GM19240 (cell line): Measurements from ENCODE around the gene USP11.

Source experiments
- DNase-seq: peaks from one replicate; pipeline ENCODE4 v3.0.0; 2011; ENCODE audit warnings: low spot score; ENCODE audit not compliant: insufficient read length

The USP11 gene

DNA sequence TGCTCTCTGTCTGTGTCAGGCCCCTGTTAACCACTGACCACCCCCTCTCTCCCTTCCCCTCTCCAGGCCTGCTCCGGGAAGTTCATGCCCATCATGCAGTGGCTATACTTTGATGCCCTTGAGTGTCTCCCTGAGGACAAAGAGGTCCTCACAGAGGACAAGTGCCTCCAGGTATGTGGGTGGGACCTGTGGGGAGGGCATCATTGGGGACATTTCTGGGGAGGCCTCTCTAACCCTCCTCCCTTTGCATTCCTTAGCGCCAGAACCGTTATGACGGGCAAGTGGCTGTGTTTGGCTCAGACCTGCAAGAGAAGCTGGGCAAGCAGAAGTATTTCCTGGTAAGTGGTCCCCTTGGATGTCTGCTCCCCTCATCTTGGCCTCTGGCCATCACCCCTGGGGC, 29.9 kb upstream of the USP11 start:
- no peak for DNase-seq

DNA sequence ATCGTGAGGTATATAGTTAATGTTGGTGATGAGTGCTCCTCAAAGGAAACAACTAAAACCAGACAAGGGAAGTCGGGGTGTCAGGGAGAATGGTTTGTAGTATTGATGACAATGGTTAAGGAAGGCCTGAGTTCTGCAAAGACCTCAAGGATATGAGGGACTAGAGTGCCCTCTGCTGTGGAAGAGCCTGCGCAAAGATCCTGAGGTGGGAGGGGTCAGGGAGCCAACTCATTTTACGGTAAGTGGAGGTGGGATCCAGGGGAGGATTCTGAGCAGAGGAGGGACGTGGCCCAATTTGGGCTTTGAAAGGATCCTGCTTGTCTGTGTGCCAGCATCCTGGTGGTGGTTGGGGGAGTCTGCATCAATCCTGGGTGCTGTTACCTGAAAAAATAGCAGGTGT, 27.8 kb upstream of the USP11 start:
- no peak for DNase-seq

- DNase-seq: no peak
Observed at GRCh38 chrX:47206316-47206715, 26.5 kb upstream of the USP11 start.

DNA sequence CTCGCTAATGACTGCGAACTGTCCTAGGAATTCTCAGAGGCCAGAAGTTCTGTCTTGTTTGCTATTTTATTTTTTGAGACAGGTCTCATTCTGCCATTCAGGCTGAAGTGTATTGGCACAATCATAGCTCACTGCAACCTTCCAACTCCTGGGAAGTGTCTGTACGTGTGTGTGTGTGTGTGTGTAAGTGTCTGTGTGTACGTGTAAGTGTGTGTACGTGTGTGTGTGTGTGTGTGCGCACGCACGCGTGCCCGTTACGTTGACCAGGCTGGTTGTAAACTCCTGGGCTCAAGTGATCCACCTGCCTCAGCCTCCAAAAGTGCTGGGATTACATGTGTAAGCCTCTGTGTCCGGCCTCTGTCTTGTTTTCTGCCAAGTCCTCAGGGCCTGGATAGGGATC, 24.7 kb upstream of the USP11 start:
- no peak for DNase-seq

- no peak for DNase-seq
Observed at GRCh38 chrX:47209508-47210238, 23.1 kb upstream of the USP11 start.

- no peak for DNase-seq
Observed at GRCh38 chrX:47210661-47211425, 22.0 kb upstream of the USP11 start.

GRCh38 chrX:47212381-47213293, 20.2 kb upstream of the USP11 start:
- DNase-seq: no peak

GRCh38 chrX:47214435-47215077, 18.3 kb upstream of the USP11 start:
- no peak for DNase-seq

DNA sequence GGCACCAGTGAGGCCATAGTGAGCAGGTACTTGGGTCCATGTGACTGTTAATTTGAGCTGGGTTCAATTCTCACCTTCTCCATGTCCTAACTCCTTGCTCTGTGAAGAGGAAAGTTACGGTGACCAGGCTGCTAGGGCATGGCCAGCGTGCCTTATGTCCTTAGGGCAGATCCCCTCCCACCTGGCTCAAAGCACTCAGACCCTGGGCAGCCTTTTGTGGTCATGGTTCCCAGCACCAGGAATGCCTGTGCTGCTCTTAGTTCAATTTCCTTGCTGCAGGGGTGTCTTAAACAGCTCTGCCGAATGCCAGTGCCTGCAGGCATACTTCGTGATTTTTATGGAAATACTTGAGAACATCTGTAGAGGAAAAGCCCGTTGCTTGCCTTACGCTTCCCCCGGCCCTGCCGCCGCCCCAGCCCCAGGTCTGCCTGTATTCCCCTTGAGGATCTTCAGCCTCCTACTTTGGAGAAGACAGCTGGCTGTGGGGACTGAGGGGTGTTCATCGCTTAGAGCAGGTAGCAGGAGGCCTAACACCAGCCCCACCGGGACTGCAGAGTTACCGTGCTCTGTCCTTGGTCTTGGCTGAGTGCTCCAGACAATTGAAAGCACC, 17.4 kb upstream of the USP11 start:
- no peak for DNase-seq

DNA sequence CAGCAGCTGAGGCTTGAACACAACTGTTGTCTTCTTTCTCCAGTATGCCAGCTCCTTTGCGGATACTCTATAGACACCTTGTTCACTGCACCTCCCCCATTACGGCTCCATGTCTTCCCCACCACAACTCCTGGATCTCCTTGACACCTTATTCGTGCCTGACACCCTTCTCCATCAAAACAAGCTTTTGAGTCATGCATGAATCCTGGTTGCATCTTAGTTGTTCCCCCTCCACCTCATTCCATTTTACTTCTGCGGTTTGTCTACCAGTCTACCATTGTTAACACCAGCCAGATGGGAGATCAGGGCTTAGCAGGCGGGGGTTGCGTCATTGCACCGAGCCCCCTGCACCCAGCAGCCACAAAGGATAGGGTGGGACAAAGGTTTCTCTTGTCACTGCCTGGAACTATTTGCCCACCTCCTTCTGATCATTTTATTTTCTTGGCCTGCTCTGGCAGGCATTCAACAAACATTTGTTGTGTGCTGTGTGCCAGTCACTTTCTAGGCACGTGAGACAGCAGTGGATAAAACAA, 16.4 kb upstream of the USP11 start:
- no peak for DNase-seq

- DNase-seq: no peak
Observed at GRCh38 chrX:47217121-47217851, 15.5 kb upstream of the USP11 start.

DNA sequence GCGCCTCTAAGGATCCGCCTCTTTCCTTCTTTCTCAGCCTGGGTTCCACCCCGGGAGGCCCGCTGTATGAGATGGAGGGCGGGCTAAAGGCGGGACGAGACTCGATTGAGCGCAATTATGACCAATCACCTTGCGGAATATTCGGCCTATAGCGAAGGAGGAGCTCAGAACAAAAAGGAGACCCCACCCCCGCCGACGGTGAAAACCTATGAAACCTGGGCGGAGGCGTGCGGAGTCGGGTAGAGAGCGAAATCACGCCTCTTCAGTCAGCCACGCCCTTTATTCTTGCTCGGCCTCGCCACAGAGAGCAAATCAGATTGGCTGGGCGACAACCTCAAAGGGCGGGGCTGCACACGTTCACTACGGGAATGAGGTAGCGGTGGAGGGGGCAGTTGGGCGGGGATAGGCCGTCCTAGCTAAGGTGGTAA, 14.9 kb upstream of the USP11 start:
- peak; percentile 93 for DNase-seq

GRCh38 chrX:47218280-47218919, 14.4 kb upstream of the USP11 start, which contains the start of gene CDK16:
Gene CDK16 (plus strand): TSS chrX:47218681. CDS start chrX:47223558, 4,877 bp downstream.
- DNase-seq: peak; percentile 83

DNA sequence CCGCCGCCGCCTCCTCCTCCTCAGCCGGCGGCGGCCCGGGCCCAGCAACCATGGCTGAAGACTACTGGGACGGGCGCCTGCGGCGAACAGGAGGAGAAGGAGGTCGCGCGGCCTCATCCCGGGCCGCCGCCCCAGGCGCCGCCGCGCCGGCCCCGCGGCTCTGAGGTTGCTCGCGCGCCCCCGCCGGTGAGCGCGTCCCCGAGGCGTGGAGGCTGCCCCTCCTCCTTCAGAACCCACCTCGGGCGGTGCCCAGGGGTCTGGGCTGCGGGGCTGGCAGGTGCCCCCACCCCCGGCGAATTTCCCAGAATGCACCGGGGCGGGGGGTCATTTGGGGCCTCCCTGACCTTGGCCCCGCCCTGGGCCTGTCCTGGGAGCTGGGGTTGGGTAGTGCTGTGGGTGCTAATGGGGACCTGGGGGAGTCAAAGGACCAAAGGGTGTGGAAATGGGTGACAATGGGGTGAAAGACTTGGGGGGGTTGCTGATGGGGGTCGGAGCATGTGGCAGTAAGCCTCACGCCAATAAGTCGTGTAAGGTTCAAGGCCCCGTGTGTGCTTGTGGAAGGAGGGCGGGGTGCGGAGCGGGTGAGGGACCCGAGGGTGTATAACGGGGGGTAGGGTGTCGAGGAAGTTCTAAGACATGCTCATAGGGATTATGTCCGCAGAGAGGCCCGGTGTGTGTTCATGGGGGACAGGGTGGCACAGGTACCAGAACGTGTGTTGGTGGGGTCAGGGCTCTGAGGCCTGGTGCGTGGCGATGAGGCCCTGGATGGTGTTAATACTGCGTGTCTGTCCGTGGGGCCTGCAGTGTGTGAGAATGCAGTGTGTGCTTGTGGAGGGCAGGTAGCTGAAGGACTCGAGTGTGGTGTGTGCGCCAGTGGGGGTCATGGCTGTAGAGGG, 13.6 kb upstream of the USP11 start:
- no peak for DNase-seq

GRCh38 chrX:47221756-47222155, 11.1 kb upstream of the USP11 start:
- no peak for DNase-seq

DNA sequence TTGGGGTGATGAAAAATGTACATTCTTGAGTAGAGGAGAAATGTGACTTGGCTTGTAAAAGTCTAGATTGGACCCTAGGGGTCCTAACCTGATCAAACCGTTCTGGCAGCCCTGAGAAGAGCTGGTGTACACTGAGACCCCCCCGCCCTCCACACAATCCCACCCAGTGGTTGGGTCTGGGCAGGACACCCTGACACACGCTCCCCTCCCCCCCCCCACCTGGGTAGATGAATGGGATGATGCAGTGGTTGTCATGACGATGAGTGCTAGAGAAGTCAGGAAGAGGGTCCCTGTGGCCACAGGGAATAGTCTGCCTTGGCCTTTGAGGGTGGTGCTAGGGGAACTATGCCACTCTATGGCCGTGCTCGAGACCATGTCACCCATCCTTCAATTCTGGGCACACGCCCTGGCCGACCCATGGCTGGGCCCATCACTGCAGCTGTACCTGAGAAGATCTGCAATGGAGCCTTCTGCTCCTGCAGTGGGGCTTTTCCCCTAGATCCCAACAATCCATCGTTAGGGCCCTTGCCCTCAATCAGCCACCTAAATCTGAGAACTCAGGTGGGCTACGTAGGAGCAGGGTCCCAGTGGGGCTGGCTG, 10.0 kb upstream of the USP11 start:
- DNase-seq: no peak

- no peak for DNase-seq
Observed at GRCh38 chrX:47223476-47224250, 9.1 kb upstream of the USP11 start.
